ENCODE results near the gene PTPRT.

- TF ChIP-seq, protein P1, sequence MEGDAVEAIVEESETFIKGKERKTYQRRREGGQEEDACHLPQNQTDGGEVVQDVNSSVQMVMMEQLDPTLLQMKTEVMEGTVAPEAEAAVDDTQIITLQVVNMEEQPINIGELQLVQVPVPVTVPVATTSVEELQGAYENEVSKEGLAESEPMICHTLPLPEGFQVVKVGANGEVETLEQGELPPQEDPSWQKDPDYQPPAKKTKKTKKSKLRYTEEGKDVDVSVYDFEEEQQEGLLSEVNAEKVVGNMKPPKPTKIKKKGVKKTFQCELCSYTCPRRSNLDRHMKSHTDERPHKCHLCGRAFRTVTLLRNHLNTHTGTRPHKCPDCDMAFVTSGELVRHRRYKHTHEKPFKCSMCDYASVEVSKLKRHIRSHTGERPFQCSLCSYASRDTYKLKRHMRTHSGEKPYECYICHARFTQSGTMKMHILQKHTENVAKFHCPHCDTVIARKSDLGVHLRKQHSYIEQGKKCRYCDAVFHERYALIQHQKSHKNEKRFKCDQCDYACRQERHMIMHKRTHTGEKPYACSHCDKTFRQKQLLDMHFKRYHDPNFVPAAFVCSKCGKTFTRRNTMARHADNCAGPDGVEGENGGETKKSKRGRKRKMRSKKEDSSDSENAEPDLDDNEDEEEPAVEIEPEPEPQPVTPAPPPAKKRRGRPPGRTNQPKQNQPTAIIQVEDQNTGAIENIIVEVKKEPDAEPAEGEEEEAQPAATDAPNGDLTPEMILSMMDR (IDR thresholded peaks at IDR 0.05): no peak
- TF ChIP-seq POLR2A (IDR thresholded peaks at IDR 0.05): no peak
- no peak for TF ChIP-seq POLR2AphosphoS5 (IDR thresholded peaks at IDR 0.05)
Measured at GRCh38 chr20:42346189-42347170, 843.2 kb downstream of the PTPRT start.

Measured in suprapubic skin (tissue), 4 donors.